GM18505 (cell line): ENCODE measurements around the gene SLC43A2.
A peak's percentile ranks its signal among the peaks of the same experiment; 100 is the strongest.

ENCODE experiments used
- ATAC-seq: cut with Tn5 transposase; IDR thresholded peaks from one replicate; pipeline ENCODE4 v1.9.1; 2021; ENCODE audit not compliant: unreplicated experiment
- POLR2A ChIP-seq: IDR thresholded peaks from 4 replicates; pipeline ENCODE4 v1.6.1; 2011; ENCODE audit warnings: borderline replicate concordance; ENCODE audit not compliant: insufficient read depth, insufficient read length; ENCODE audit errors: extremely low read depth

Gene SLC43A2

DNA sequence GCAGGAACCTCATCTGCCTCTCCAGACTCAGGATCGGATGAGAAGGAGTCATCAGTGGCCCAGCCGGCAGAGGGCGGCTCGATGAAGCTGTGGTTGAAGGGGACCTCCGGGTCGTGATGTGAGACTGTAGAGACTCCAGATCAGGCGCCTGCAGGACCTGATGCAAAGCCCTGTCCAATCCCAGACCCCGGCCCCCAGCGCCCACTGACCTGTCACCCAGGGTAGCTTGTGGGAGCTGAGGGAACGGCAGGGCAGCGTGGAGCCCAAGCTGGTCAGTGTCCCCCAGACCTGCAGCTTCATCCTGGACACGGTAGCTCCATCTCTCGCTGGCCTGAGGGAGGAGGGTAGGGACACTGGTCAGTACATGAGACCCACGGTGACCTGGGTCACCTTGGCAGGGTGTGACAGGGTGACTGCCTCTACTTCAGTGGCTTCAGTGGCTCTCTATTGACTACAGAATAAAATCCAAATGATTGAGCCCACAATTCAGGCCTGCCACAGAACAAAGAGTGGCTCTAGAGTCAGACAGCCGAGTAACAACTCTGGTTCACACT, 8.2 kb upstream of the SLC43A2 start:
- TF ChIP-seq POLR2A, result no peak
- no peak for ATAC-seq

DNA sequence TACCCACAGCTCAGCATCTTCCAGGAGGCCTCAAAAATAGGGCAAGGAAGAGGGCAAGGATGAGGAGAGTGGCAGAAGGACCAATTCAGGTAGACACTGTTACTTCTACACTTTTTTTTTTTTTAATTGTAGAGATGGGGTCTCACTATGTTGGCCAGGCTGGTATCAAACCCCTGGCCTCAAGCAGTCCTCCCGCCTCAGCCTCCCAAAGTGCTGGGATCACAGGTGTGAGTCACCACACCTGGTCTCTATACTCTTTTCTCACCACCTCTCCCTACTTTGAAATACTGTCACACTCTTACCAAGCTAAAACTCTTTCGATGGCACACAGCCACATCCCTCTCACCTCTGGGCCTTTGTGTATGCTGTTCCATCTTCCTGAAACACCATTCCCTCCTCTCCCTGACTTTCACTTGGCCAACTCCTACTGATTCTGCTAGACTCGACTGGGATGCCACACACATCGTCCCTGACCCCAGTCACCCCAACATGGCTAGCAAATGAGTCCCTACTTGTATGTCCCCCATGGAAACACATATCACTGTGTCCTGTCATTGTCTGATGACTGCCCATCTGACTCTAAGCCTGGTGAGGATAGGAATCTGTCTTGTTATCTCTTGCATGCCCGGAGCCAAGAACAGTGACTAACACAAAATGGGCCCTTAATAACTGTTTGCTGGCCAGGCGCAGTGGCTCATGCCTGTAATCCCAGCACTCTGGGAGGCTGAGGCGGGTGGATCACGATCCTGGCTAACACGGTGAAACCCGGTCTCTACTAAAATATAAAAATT, 7.2 kb upstream of the SLC43A2 start:
- ATAC-seq, result no peak

DNA sequence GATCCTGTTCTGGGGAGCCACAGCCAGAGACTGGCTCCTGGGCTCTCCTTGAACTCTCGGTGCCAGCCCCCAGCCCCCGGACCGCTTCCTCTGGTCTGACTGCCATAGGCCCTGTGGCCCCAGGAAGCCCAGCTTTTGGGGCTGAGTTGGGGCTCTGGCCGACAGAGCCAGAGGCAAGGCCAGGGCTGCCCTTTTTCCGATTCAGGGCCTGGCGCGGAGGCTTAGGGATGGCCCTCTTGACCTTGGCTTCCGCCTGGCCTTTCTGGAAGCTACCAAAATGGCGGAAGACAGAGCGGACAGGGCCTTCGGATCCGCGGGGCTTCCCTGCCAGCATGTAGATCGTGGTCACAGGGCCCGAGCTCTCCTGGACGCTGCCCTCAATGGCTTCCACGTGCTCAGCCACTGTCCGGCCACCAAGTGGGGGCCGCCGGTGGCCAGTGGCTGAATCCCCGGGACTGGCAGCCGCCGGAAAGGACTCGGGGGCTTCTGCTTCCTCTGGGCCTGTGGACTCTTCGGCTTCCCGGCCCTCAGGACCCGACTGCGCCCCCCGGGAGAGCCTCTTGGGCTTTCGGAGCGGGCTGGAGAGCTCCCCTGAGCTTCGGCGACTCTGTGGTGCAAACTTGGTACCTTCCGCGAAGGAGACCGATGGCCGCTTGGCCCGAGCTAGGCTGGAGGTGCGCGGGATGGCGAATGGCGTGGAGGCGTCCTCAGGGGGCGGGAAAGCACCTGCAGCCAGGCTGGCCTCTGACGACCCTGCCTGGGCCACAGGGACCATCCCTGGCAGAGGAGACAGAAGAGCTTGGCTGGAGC, 6.4 kb upstream of the SLC43A2 start:
- no peak for TF ChIP-seq POLR2A
- no peak for ATAC-seq

More for the DNA sequence above, 7.2 kb upstream of the SLC43A2 start:
- no peak for TF ChIP-seq POLR2A

DNA sequence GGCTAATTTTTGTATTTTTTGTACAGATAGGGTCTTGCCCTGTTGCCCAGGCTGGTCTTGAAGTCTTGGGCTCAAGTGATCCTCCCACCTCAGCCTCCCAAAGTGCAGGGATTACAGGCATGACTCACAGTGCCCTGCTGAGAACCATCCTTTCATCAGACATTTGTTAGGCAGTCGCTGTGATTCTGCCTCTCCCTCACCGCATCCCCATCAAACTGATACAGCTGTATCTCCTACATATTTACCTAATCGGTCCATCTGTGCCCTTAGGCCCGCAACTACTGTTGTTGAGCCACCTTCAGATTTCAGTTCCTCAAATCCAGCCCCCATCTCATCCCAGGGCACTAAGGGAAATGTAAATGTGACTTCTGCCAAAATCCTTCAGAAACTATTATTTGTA, 2.0 kb upstream of the SLC43A2 start:
- no peak for TF ChIP-seq POLR2A
- ATAC-seq, result no peak

DNA sequence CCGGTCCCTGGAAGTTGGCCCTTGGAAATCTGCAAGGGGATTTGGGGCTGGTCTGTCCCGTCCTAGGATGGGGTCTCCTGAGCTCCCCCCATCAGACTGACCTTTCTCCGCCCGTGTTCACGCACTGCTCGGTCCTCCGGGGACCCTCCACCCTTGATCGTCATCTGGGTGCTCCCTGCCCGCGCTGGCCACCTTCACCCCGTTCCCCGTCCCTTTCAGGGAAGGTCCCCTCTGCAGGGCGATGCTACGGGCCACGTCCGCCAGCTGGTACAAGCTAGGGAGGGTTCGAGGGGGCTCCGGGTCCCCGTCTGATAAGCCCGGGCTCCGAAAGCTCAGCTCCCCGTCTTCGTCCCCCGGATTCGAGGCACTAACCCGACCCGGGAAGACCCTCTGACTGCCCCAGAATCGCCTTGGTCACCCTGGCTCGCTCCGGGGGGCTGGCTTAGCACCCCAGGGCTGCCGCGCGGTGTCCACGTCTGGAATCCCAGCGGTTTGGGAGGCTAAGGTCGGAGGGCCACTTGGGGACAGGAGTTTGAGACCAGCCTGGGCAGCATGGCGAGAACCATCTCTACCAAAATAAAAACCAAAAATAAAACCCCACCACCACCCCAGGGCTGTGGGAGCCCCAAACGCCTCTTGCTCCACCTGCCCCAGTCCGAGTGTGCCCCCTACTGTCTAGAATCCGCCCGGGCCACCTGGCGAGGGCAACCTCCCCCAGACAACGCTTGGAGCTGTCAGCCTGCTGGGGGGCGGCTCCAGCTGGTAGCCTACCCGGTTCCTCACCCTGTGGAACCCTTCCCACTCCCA, 1.1 kb upstream of the SLC43A2 start:
- TF ChIP-seq POLR2A, result peak; percentile 26
- no peak for ATAC-seq

DNA sequence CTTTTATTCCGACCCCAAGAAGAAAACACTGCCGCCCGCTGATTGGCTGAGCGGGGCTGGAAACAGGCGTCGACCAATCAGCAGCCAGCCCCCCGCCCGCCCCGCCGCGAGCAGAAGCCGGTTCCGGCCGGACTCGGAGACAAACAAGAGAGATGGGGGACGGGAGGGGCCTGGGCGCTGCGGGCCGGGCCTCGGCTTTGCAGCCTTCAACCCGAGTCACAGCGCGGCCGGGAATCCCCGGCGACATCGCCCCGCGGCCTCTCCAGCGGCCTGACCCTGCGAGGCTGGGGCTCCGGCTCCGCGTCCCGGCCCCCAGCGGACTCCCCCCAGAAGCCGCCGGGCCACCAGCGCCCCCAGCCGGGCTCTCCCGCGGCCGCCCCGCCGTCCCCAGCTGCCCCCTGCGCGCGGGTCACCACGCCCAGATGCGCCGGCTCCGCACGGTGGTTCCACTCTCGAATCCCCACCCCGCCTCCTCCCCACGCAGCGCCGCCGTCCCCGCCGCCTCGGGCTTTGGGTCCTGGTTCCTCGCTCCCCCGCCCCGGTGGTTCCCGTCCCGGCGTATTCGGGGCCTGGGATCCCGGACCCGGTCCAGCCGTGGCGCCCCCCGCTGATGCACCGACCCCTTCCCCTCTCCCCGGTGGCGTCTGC, 346 bp upstream of the SLC43A2 start:
- peak; percentile 49 for ATAC-seq
- peak; percentile 52 for TF ChIP-seq POLR2A

DNA sequence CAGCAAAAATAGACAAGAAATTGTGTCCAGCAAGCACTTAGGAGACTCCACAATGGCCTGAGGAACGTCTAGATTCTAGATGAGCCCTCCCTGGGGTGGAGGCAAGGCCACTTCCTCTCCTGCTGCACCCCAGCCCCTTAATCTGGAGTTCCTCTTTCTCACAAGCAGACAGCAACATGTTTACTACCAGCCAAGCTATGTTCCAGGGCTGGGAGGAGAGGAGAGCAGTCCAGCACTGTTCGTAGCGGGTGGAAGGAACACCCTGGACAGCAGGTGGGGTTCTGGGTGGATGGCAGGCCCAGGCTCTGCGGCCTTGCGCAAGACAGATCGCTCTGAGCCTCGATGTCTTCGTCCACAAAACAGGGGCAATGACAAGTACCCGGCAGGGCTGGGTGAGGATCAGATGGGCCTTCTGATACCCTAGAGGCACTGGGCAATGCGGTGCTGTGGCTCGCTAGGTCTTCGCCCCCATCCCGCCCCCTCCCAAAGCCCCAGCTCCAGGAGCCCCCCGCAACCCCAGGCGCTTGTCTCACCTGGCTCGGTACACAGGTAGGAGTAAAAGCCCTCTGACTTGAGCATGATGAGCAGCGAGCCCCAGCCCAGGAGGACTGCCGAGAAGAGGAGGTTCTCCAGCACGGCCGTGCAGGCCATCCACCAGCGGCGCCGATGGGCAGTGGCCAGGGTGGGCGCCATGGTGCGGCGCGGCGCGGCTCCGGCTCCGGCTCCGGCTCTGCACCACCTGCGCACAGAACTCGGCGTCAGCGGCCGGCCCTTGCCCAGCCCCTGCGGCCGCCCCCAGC, 1.3 kb downstream of the SLC43A2 start:
- no peak for ATAC-seq
- TF ChIP-seq POLR2A, result peak; percentile 50

DNA sequence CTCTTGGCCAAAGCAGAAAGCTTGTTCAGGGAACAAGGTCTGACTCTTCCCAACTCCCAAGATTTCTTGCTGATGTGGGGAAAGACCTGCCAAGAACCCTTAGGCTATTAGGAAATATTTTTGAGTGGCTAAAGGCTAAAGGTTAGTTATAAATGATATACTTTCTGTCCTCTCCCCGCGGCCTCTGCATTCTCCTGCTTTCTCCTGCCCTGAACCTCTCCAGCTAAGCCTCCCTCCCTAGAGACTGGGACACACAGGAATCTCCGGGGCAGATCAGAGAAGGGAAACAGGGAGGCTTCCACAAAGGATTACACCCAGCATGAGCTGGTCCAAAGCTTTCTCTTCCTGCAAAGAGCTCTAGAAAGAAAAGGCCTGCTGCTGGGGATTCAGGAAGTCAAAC, 2.3 kb downstream of the SLC43A2 start:
- ATAC-seq, result no peak
- no peak for TF ChIP-seq POLR2A

DNA sequence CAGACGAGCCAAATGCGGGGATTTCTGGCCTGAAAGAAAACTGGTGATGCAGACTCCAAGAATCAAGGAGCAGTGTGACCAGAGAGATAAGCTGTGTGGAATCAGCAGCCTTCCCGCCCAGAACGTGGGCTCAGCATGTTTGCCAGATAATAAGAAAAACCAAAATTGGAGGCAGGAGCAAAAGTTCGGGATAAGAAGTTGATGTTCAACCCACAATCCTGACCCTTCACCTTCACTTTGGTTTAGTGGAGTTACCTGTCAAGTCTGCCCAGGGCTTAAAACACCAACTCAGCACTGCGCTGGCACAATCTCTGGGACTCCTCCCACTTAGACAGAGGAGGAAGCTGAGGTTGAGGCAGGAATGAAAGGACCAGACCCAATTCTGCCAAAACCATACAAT, 3.1 kb downstream of the SLC43A2 start:
- ATAC-seq, result no peak

DNA sequence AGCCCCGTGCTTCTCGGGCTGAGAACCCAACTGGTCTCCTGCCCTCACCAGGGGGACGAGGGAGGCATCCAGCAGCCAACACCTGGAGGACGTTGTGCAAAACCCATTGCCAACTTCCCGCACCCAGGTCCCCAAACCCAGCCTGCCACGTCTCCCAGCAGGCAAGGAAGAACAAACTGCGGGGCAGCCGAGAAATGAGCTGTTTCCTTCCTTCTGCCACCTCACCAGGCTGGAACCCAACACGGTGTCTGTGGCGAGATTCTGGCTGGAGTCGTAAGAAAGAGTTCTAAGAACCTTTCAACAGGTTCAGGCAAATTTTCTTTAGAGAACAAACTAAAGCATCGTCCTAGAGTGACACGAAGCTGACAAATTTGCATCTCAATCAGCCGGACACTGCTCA, 3.6 kb downstream of the SLC43A2 start:
- no peak for ATAC-seq
- TF ChIP-seq POLR2A, result no peak

More for the DNA sequence above, 3.1 kb downstream of the SLC43A2 start:
- TF ChIP-seq POLR2A, result no peak

DNA sequence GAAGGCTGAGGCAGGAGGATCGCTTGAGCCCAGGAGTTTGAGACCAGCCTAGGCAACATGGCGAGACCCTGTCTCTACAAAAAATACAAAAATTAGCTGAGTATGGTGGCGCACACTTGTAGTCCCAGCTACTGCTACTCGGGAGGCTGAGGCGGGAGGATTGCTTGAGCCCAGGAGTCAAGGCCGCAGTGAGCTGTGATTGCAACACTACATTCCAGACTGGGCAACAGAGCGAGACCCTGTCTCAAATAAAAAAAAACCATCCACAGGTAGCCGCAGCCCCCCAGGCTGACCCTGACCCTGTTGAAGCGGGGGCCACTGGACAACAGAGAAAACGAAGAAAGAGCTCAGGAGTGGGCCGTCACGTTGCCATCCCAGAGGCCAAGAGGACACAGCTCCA, 4.0 kb downstream of the SLC43A2 start:
- no peak for TF ChIP-seq POLR2A

DNA sequence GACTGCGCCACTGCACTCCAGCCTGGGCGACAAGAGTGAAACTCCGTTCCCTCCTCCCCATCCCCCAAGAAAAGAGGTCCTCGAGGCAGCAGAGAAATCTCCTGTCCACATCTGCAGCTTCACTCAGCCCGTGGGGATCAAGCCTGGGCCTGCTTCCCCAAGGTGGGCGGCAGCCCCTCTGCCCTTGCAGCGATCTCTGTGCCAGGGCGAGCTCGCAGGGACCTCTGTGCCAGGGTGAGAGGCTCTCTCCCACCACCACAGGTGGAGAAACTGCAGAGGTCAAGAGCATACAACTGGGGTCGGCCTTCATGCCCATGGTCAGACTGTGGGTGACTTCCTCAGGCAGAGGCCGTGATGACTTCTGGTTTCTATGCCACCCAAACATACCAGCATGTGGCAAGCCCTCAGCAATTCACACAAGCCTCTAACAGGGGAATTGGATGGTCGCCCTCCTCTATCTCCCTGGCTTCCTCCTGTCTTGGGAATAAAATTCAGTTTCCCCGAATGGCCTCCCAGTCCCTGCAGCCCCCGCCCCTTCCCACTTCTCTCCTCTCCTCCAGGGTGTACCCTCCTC, 5.5 kb downstream of the SLC43A2 start:
- no peak for TF ChIP-seq POLR2A
- no peak for ATAC-seq

More for the DNA sequence above, 4.0 kb downstream of the SLC43A2 start:
- ATAC-seq, result no peak

DNA sequence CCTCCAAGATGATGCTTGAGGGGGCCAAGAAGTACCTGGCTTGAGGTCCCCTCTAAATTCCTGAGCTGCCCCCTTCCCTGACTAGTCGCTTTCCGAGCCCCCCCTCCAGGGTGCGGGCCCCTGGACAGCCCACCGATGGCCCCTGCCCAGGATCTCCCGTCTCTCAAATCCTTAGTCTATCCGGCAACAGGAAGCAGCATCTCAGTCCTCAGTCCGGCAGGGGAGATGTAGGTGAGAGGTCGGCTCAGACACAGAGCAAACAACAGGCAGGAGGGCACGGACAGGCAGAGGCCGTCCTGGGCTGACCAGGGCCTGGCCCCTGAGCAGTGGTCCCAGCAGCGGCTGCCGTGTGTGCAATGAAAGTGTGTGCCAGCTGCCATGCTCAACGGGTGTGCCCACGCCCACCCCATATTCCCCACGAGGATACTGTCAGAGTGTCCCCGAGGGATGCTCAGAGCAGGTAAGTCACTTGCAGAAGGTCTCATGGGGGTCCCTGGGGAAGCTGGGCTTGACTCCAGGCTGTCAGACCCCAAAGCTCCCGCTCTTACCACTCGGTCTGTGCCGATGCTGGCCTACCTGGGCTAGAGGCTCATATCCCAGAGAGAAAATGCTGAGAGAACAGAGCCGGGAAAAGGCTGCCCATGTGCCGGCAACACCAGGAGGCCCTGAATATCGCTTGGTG, 7.2 kb downstream of the SLC43A2 start:
- no peak for TF ChIP-seq POLR2A
- no peak for ATAC-seq
